Endothelial cell of umbilical vein (primary cell): Measurements from ENCODE around the gene BCL11B. TPM values are rescaled to one million over a fixed set of nuclear protein-coding genes. Genes with fewer than 3 reads are reported as not detected.

Experiments
- BruUV-seq: library from RNA; stranded (reverse); fragments of 400-500 nt; replicated peaks from 2 replicates; lab custom pipeline; 2021; lab: Mats Ljungman, UMichigan
- CTCF ChIA-PET: fragments of 300-600, 350-600 bp; sonication (Branson Sonifier 250); formaldehyde crosslinking; loops from one replicate; lab custom pipeline; 2021; ENCODE audit warnings: antibody characterized with exemption, inconsistent platforms; lab: Charles Lee
- POLR2A ChIA-PET: fragments of 300-600, 350-600 bp; sonication (Branson Sonifier 250); formaldehyde crosslinking; loops from one replicate; lab custom pipeline; 2021; ENCODE audit warnings: antibody characterized with exemption, inconsistent platforms; lab: Charles Lee
- DNase-seq: peaks from one replicate; pipeline ENCODE4 v3.0.0-alpha.2; 2011; ENCODE audit warnings: low read depth, low spot score
- FAIRE-seq: peaks from 2 replicates; lab custom pipeline; 2011; peaks lifted over from hg19 to GRCh38; lab: Jason Lieb, UNC
- H2AFZ ChIP-seq: 2 replicates; pipeline ENCODE4 v1.6.0; 2012; ENCODE audit warnings: low read depth, low read length, control low read depth, inconsistent platforms
- H3K27ac ChIP-seq: 2 replicates; pipeline ENCODE4 v1.5.1; 2011; ENCODE audit warnings: low read depth, mild to moderate bottlenecking, control low read depth, low read length, moderate library complexity; ENCODE audit not compliant: insufficient read depth
- H3K27me3 ChIP-seq, 2 experiments: 2 replicates each; pipeline versions ENCODE4 v1.6.0 to v1.6.1; 2011; ENCODE audit warnings: low read length in 2 of 2, mixed read lengths in 1 of 2; ENCODE audit not compliant: control insufficient read depth in 2 of 2, insufficient read depth in 2 of 2
- H3K36me3 ChIP-seq, 2 experiments: 2 replicates in 1 of 2; 3 replicates in 1 of 2; pipeline ENCODE4 v1.5.1; 2011; ENCODE audit warnings: low read length in 2 of 2, mild to moderate bottlenecking in 1 of 2, moderate library complexity in 1 of 2; ENCODE audit not compliant: control insufficient read depth in 2 of 2, insufficient read depth in 2 of 2; ENCODE audit errors: extremely low read depth in 1 of 2
- H3K4me1 ChIP-seq: 3 replicates; pipeline ENCODE4 v1.5.1; 2011; ENCODE audit warnings: mild to moderate bottlenecking, low read length; ENCODE audit not compliant: control insufficient read depth, insufficient read depth; ENCODE audit errors: extremely low read depth
- H3K4me2 ChIP-seq: 2 replicates; pipeline ENCODE4 v1.6.1; 2011; ENCODE audit warnings: low read length, control low read depth, mixed read lengths; ENCODE audit not compliant: insufficient read depth
- H3K4me3 ChIP-seq, 3 experiments: fragments of 200-600 bp in 1 of 3; sonication (generic), shearing (Covaris generic) in 1 of 3; replicated peaks in 1 of 3; 2 replicates each; pipeline ENCODE4 v1.5.1; 2011 to 2016; ENCODE audit warnings: control low read depth in 3 of 3, low read length in 3 of 3, mild to moderate bottlenecking in 2 of 3, inconsistent platforms in 1 of 3, low read depth in 1 of 3, moderate library complexity in 1 of 3; ENCODE audit not compliant: insufficient read depth in 1 of 3
- H3K79me2 ChIP-seq: 2 replicates; pipeline ENCODE4 v1.6.0; 2012; ENCODE audit warnings: low read length, inconsistent platforms; ENCODE audit not compliant: control insufficient read depth, insufficient read depth
- H3K9ac ChIP-seq: replicated peaks from 2 replicates; pipeline ENCODE3; 2011; ENCODE audit warnings: low read length, control low read depth; ENCODE audit not compliant: insufficient read depth; ENCODE audit errors: extremely low read depth
- H3K9me1 ChIP-seq: replicated peaks from 3 replicates; pipeline ENCODE4 v1.6.0; 2011; ENCODE audit warnings: mild to moderate bottlenecking, low read length; ENCODE audit not compliant: control insufficient read depth, insufficient read depth; ENCODE audit errors: extremely low read depth
- H3K9me3 ChIP-seq: replicated peaks from 2 replicates; pipeline ENCODE4 v1.5.1; 2012; ENCODE audit warnings: low read length, inconsistent platforms; ENCODE audit not compliant: control insufficient read depth, insufficient read depth
- H4K20me1 ChIP-seq: replicated peaks from 2 replicates; pipeline ENCODE3; 2011; ENCODE audit warnings: mild to moderate bottlenecking, low read length; ENCODE audit not compliant: control insufficient read depth, insufficient read depth; ENCODE audit errors: extremely low read depth
- CTCF ChIP-seq, 2 donors: IDR thresholded peaks; 1 replicate in 1 of 2; 2 replicates in 1 of 2; pipeline ENCODE4 v1.5.1; 2011; ENCODE audit warnings: low read length in 2 of 2, mild to moderate bottlenecking in 2 of 2, moderate library complexity in 2 of 2, control low read depth in 1 of 2, inconsistent platforms in 1 of 2, low read depth in 1 of 2; ENCODE audit not compliant: insufficient read depth in 1 of 2; ENCODE audit errors: extremely low read depth in 1 of 2
- EZH2 ChIP-seq: IDR thresholded peaks from 2 replicates; pipeline ENCODE4 v1.6.1; 2012; ENCODE audit warnings: borderline replicate concordance, low read depth, mild to moderate bottlenecking, moderate library complexity, low read length, inconsistent platforms; ENCODE audit not compliant: severe bottlenecking
- FOS ChIP-seq: IDR thresholded peaks from 2 replicates; pipeline ENCODE4 v1.6.1; 2011; ENCODE audit warnings: mild to moderate bottlenecking, low read length, moderate library complexity, borderline replicate concordance; ENCODE audit not compliant: insufficient read depth
- GATA2 ChIP-seq: IDR thresholded peaks from 2 replicates; pipeline ENCODE4 v1.7.0; 2011; ENCODE audit warnings: low read depth, mild to moderate bottlenecking, moderate library complexity, mixed read lengths, low read length; ENCODE audit not compliant: insufficient read length, insufficient read depth
- JUN ChIP-seq: IDR thresholded peaks from 2 replicates; pipeline ENCODE4 v1.6.1; 2011; ENCODE audit warnings: borderline replicate concordance, low read depth; ENCODE audit not compliant: insufficient read length, insufficient read depth
- MAX ChIP-seq: IDR thresholded peaks from 2 replicates; pipeline ENCODE4 v1.6.1; 2011; ENCODE audit not compliant: insufficient read depth, insufficient read length
- MYC ChIP-seq: IDR thresholded peaks from one replicate; pipeline ENCODE4 v1.6.1; 2011; ENCODE audit warnings: mild to moderate bottlenecking, low read depth, low read length
- POLR2A ChIP-seq: IDR thresholded peaks from 2 replicates; pipeline ENCODE4 v1.6.1; 2012; ENCODE audit warnings: low read depth, mild to moderate bottlenecking, control low read depth, low read length
- POLR2AphosphoS5 ChIP-seq: IDR thresholded peaks from 2 replicates; pipeline ENCODE4 v1.6.1; 2012; ENCODE audit warnings: low read depth, mild to moderate bottlenecking, control low read depth, low read length, moderate library complexity; ENCODE audit not compliant: insufficient read depth
- dilution Hi-C: fragments of 300-500 bp; cut with MboI; formaldehyde crosslinking; loops from one replicate; pipeline ENCODE4 v1.15.0; 2019; ENCODE audit warnings: low sequenced_read_pairs; ENCODE audit not compliant: extremely low pct_ligation_motif_present
- intact Hi-C: fragments of 100-400 bp; cut with micrococcal nuclease; formaldehyde crosslinking; loops from one replicate; pipeline ENCODE4 v1.10.0; 2022
- polyA plus RNA-seq, 4 experiments: library from polyadenylated mRNA; depleted of rRNA in 3 of 4; stranded (reverse) in 3 of 4; unstranded in 1 of 4; fragments of >200 nt; gene quantifications; 2 replicates each; pipeline versions ENCODE4 v1.2.1 to v1.2.3, GENCODE V29; 2011 to 2012; ENCODE audit warnings: missing spikeins in 1 of 4
- total RNA-seq: library from RNA; stranded (reverse); gene quantifications from 2 replicates; pipeline ENCODE4 v1.2.3, GENCODE V29; 2021

Gene BCL11B
- total and polyA plus RNA-seq, 2 donors (not counting 3 experiments of a cell fraction or from before 2014, with no cell fraction given) = 0.03 to 0.07 TPM

DNA sequence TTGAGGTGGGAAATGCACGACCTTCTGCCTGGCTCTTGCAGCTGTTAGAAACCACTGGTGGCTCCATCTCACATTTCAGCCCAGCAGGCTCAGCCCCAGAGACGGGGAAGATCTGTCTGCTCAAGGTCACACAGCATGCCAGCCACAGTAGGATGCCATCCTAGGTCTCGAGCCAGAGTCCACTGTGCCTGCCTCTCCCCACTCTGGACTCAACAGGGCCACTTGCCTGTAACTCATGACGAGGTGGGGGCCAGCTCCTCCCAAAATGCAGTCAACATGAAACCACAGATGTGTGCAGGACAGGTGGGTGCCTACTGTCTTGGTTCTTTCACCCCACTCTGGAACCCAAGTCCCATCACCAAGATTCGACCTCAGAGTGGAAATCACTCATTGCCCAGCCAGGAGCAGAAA is 23.2 kb downstream of the BCL11B start:
- FAIRE-seq = no peak
- ChIA-PET POLR2A (no interaction called here), CTCF (no interaction called here)
- no peak overlapping the region for H2AFZ ChIP-seq
- intact Hi-C loops = no loop called here
- peaks cover 18 to 21% of the 10 kb centered on the region in 2 experiments for H3K27me3 ChIP-seq
- no peaks in the 10 kb centered on the region for H3K9me3 ChIP-seq
- no peak overlapping the region for H3K27ac ChIP-seq
- H3K4me3 ChIP-seq = no peak overlapping the region
- no peak overlapping the region for H3K4me2 ChIP-seq
- no peaks in the 10 kb centered on the region for H3K9me1 ChIP-seq
- no peaks in the 10 kb centered on the region for H3K4me1 ChIP-seq
- BruUV-seq = no TSS peak
- no peaks in the 10 kb centered on the region for H3K79me2 ChIP-seq
- no peaks in the 10 kb centered on the region for H4K20me1 ChIP-seq
- no peak for TF ChIP-seq MAX
- TF ChIP-seq GATA2 = no peak
- no peak for TF ChIP-seq EZH2
- no peak for TF ChIP-seq POLR2A
- TF ChIP-seq MYC = no peak
- no peak for TF ChIP-seq POLR2AphosphoS5
- TF ChIP-seq CTCF (IDR thresholded peaks at IDR 0.05; ENCODE audit: extremely low read depth in 1 of 2, insufficient read depth in 1 of 2, low read depth in 1 of 2, low read length in 2 of 2) = no peak
- no peak for TF ChIP-seq FOS
- TF ChIP-seq JUN = no peak
- H3K9ac ChIP-seq = no peak overlapping the region
- dilution Hi-C loops = no loop called here
- no peaks in the 10 kb centered on the region for H3K36me3 ChIP-seq
- no peak for DNase-seq
